ENCODE results near the gene DYNLT4. TPM values are rescaled to one million over a fixed set of nuclear protein-coding genes. Genes with fewer than 3 reads are reported as not detected.

Gene DYNLT4
- polyA plus RNA-seq, 1 donor (not counting 4 experiments of a cell fraction or from before 2014, with no cell fraction given) = not detected

DNA sequence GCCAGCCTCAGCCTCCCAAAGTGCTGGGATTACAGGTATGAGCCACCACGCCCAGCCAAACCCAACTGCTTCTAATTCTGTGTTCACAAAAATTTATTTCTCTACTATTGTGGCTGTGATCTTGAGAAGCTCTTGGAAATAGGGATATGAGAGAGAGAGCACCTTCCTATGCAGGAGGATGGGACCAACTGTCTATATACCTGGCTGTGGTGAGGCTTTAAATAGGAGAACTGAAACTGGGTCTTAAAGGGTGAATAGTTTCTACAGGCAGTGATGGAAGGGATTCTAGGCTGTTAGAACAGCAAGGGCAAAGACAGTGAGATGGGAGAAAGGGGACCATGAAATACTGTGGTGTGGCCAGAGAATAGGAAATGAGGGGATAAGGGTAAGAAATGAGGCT lies 44.2 kb upstream of the DYNLT4 start:
- DNase-seq (ENCODE audit: low read depth, low spot score) = no peak
- Histone ChIP-seq H2AFZ (ENCODE audit: control insufficient read depth, low read length) (no peak overlapping the region), H3K4me1 (ENCODE audit: control insufficient read depth, extremely low read depth, insufficient read depth, low read length) (peaks cover 7% of the 10 kb centered on the region), H3K9me3 (ENCODE audit: control insufficient read depth, low read depth, low read length) (no peaks in the 10 kb centered on the region), H3K9ac (ENCODE audit: control insufficient read depth, extremely low read depth, insufficient read depth, low read length) (no peak overlapping the region), H3K36me3 (ENCODE audit: control insufficient read depth in 2 of 2, extremely low read depth in 1 of 2, insufficient read depth in 2 of 2, low read length in 2 of 2) (no peaks in the 10 kb centered on the region), H3K27me3 (ENCODE audit: control insufficient read depth, extremely low read depth, insufficient read depth, low read length) (no peaks in the 10 kb centered on the region), H3K9me1 (ENCODE audit: control insufficient read depth, extremely low read depth, insufficient read depth, low read length) (no peaks in the 10 kb centered on the region), H3K27ac (ENCODE audit: control insufficient read depth, insufficient read depth, low read length) (no peak overlapping the region), H3K4me2 (ENCODE audit: control insufficient read depth, extremely low read depth, insufficient read depth, low read depth, low read length) (no peak overlapping the region), H4K20me1 (ENCODE audit: control insufficient read depth, extremely low read depth, insufficient read depth, low read length) (no peaks in the 10 kb centered on the region), H3K79me2 (ENCODE audit: control insufficient read depth, insufficient read depth, low read length) (no peaks in the 10 kb centered on the region), H3K4me3 (ENCODE audit: control insufficient read depth in 2 of 3, extremely low read depth in 1 of 3, insufficient read depth in 2 of 3, low read depth in 1 of 3, low read length in 3 of 3) (no peak overlapping the region)
- dilution Hi-C loops (cut with MboI; ENCODE audit: extremely low pct_ligation_motif_present, low sequenced_read_pairs) = no loop called here
- no peak for FAIRE-seq
- no peak for TF ChIP-seq EZH2 (IDR thresholded peaks at IDR 0.05; ENCODE audit: low read length)
- no peak for TF ChIP-seq CTCF (optimal IDR thresholded peaks at IDR 0.05 in 1 of 3, IDR thresholded peaks at IDR 0.05 in 1 of 3, conservative IDR thresholded peaks at IDR 0.05 in 1 of 3; ENCODE audit: extremely low read depth in 1 of 3, insufficient read depth in 2 of 3, low read length in 3 of 3)

DNA sequence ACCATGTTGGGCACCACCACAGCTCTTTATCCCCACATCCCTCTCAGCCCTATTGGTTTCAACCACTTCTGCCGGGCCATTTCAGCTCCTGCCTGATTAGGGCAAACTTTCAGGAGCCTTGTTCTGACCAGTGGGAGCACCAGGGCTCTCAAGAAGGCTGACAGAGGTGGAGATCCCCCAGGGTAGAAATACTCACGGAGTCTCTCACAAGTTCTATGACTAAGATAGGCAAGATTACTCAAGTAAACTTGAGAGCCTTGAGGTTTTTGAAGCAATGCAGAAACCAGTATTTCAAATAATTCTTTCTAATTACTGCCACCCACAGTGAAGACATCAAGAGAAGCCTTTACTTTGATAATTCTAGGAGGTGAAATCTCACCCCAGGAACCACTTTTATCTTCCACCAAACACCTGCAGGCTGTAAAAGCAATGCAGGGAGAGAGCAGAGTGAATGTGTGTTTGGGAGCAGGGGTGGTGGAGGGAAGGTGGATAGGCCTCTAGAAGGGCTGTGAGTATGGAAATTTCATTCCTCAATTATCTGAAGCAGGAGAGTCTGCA lies 42.5 kb upstream of the DYNLT4 start:
- FAIRE-seq (no peak), DNase-seq (ENCODE audit: low read depth, low spot score) (no peak)
- Histone ChIP-seq H2AFZ (ENCODE audit: control insufficient read depth, low read length) (no peak overlapping the region), H3K9me3 (ENCODE audit: control insufficient read depth, low read depth, low read length) (no peaks in the 10 kb centered on the region), H3K27me3 (ENCODE audit: control insufficient read depth, extremely low read depth, insufficient read depth, low read length) (no peaks in the 10 kb centered on the region), H3K79me2 (ENCODE audit: control insufficient read depth, insufficient read depth, low read length) (no peaks in the 10 kb centered on the region), H3K4me3 (ENCODE audit: control insufficient read depth in 2 of 3, extremely low read depth in 1 of 3, insufficient read depth in 2 of 3, low read depth in 1 of 3, low read length in 3 of 3) (no peak overlapping the region), H4K20me1 (ENCODE audit: control insufficient read depth, extremely low read depth, insufficient read depth, low read length) (no peaks in the 10 kb centered on the region), H3K4me1 (ENCODE audit: control insufficient read depth, extremely low read depth, insufficient read depth, low read length) (peaks cover 7% of the 10 kb centered on the region), H3K9ac (ENCODE audit: control insufficient read depth, extremely low read depth, insufficient read depth, low read length) (no peak overlapping the region), H3K9me1 (ENCODE audit: control insufficient read depth, extremely low read depth, insufficient read depth, low read length) (no peaks in the 10 kb centered on the region), H3K4me2 (ENCODE audit: control insufficient read depth, extremely low read depth, insufficient read depth, low read depth, low read length) (no peak overlapping the region), H3K36me3 (ENCODE audit: control insufficient read depth in 2 of 2, extremely low read depth in 1 of 2, insufficient read depth in 2 of 2, low read length in 2 of 2) (no peaks in the 10 kb centered on the region), H3K27ac (ENCODE audit: control insufficient read depth, insufficient read depth, low read length) (no peak overlapping the region)
- dilution Hi-C loops (cut with MboI; ENCODE audit: extremely low pct_ligation_motif_present, low sequenced_read_pairs) = no loop called here
- no peak for TF ChIP-seq EZH2 (IDR thresholded peaks at IDR 0.05; ENCODE audit: low read length)
- no peak for TF ChIP-seq CTCF (optimal IDR thresholded peaks at IDR 0.05 in 1 of 3, IDR thresholded peaks at IDR 0.05 in 1 of 3, conservative IDR thresholded peaks at IDR 0.05 in 1 of 3; ENCODE audit: extremely low read depth in 1 of 3, insufficient read depth in 2 of 3, low read length in 3 of 3)
